HG02840 (cell line): ENCODE measurements around the gene JAML.

Source experiments
- ATAC-seq: cut with Tn5 transposase; IDR thresholded peaks from one replicate; pipeline ENCODE4 v1.9.1; 2021; ENCODE audit warnings: mild to moderate bottlenecking, moderate library complexity, moderate number of reproducible peaks; ENCODE audit not compliant: unreplicated experiment, low FRiP score

The JAML gene

DNA sequence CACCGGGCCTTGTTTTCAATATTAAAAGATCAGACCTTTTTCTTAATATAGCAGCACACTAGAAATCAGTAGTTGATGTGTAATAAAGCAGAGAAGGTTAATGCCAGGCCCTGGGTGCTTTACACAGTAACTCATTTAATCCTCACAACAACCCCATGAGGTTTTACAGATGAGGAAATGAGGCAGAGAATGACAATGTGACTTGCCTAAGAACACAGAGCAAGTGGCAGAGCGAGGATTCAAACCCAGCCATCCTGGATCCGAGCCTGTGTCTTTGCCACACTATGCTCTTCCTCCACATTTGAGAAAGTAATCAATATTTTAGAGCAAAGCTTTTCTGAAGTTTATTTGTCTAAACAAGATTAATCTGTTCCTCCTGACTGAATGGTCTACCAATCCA is 7.2 kb downstream of the JAML start:
- ATAC-seq: no peak

DNA sequence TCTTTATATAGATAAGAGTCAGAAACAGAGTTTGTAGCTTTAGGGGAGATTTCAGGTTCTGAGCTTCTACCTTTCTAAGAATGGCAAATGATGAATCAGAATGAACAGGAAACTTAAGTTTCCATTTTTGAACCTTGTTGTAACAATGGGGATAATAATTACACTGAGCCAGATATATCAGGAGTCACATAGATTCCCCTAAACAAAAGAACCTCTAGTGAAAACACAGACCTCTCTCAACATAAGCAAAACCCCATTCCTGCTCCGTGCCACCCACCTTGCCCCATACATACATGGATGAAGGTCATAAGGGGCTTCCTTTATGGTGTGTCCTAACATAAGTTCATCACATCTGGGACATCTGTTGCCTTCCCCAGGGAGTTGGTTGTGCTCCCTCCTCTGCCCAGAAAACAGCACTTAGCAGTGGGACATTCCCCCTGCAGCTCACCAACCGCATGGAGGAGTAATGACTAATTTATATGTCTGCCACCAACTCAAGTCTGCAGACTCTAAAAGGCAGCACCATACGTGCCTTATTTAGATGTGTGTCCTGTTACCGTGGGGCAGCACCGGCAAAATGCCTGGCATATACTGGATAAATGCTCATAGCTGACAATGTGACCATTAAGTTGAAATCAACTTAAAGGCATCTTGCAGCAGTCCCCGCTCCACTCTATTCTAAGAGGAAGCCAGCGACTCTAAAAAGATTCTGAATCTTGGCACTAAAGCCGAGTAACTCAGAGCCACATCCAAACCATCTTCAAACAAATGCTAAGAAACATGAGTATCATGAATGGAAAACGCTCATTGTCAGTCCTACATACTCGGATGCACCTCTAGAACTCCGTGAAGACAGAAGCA is 8.0 kb downstream of the JAML start:
- ATAC-seq: peak; percentile 46

DNA sequence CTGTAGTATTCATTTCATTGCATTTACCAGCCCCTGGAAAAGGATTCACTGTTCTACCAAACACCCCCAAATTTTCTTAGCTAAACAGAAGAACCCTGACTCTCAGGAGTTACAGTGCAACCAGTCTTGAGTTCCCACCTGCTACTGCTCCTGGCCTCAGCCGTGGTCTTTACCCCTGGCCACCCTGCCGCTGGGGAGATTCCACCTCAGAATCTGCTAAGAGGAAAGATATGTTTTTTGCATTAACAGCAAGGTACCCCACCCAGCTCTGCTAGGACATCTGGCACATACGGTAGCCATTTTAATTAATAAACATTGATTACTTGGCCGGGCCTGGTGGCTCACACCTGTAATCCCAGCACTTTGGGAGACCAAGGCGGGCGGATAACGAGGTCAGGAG is 9.0 kb downstream of the JAML start:
- no peak for ATAC-seq

DNA sequence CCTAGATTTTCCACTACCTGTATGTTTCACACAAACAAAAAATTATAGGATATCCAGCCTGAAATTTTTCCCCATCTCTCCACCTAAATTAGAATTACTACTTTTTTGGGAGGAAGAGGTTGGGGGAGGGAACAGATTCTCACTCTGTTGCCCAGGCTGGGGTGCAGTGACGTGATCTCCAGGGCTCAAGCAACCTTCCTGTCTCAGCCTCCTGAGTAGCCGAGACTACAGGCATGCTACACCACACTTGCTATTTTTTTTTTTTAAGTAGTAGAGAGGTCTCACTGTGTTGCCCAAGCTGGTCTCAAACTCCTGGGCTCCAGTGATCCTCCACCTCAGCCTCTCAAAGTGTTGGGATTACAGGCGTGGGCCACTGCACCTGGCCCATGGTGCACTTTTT is 9.5 kb downstream of the JAML start:
- ATAC-seq: no peak

DNA sequence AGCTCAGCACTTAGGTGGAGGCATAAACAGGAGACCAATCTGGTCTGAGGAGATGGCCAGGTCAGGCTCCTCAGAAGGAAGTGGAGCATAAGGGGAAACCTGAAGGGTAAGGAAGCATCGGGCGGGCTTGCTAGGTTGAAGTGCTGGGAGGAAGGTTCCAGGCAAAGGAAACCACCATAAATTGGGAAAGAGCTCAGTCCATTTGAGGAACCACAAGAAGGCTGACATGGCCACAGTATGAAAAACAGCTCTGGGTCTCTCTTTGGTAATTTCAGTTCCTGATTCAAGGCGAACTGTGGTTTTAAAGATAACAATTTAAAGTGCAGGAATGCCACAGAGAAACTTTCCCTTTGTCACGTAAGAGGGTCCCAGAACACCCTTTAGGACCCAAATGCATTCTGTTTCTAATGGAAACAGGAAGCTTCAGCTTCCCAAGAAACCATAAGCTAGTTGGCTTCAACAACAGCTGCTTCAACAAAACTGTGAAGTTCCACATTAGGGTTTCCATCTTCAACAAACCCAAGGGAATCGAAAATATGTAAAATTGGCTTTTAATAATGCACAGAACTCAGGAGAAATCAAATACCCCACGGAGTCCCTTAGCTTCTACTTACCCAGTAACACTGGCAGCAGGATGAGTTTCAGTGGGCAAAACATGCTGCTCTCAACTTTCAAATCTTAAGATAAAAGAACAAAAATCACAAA is 10.4 kb downstream of the JAML start:
- no peak for ATAC-seq

GRCh38 chr11:118213781-118214180 is 11.0 kb downstream of the JAML start:
- no peak for ATAC-seq

DNA sequence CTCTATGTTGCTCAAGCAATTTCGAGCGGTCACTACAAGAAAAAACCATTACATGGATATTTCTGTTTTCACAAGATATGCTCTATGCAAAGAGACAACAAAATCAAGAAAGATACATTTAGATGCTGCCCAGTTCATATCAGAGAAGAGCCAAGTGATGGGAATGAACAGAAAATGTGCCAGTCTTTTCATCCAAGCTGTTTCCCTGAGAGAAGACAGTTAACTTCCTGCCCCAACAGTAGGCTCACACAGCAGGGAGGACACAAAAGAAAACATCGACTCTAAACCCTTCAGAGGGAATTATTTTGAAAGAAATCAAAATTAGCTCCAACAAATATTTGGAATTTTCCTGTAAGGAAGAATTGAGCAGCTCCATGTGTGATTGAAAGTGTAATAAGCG is 11.6 kb downstream of the JAML start:
- no peak for ATAC-seq

DNA sequence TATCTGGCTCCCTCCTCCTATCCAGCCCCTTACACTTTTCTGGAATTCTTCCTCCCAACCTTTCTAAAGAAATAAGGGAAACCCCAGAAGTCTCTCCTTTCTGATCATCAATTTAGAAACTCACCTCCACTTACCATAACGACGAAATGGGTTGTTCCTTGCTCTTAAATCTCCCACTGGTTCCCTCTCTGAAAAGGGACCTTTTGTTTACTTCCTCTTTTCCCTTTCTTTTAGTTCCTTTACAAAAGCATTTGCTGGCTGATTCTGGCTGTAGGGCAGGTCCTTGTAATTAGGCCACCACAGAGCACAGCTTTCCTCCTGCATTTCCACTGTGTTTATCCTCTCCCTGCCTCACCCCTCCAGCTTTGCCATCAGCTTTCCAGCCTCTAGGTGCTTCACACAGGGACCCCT is 12.0 kb downstream of the JAML start:
- ATAC-seq: no peak

- ATAC-seq: no peak
Measured at GRCh38 chr11:118212131-118212725, 12.6 kb downstream of the JAML start.

DNA sequence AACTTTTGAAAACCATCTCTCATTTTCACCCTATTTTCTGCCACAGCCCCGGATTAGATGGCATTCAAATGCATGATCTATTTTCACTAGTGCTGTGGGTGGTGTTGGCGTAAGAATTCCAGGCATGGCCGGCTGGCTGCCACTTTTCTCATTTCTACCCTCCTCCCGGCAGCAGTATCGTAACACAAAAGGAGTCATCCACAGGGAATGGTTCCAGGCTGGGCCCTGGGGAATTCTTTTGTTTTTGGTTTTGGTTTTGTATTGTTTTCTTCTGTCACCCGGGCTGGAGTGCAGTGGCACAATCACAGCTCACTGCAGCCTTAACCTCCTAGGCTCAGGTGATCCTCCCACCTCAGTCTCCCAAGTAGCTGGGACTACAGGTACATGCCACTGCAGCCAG is 13.8 kb downstream of the JAML start:
- no peak for ATAC-seq

GRCh38 chr11:118210323-118210722 is 14.5 kb downstream of the JAML start:
- no peak for ATAC-seq

DNA sequence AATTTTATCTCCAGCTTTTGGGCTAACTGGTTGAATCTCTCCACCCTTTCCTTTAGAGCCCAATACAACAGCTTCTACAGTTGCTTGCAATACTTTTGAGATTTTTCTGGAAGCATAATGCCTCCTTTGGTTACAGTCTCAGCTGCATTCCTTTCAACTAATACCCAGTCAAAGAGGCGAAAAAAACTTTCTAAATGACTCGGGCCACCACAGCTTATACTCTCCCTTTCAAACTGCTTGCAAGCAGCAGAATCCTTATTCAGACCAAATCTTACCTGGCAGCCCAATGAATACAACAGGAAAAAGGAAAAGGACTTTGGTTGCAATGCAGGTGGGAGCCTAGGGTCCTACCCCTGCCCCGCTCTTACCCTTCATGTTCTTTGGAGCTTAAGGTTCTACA is 15.8 kb downstream of the JAML start:
- ATAC-seq: no peak

DNA sequence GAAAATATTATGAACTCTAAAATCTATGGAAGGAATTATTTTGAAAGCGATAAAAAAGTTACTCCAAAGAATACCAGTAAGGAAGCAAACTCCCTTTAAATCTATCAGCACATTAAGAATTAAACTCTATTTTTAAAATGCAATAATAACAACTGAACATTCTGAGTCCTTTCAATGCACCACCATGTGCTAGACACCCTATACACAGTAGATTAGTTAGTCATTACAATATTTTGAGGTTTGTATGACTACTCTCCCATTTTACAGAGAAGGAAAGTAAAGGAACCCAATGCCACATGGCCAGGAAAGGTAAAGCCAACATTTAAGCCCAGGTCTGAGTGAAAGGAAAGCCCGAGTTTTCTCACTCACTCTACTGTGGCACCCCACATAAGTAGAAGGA is 17.7 kb downstream of the JAML start:
- ATAC-seq: no peak

- ATAC-seq: no peak
Measured at GRCh38 chr11:118206391-118207031, 18.3 kb downstream of the JAML start.

DNA sequence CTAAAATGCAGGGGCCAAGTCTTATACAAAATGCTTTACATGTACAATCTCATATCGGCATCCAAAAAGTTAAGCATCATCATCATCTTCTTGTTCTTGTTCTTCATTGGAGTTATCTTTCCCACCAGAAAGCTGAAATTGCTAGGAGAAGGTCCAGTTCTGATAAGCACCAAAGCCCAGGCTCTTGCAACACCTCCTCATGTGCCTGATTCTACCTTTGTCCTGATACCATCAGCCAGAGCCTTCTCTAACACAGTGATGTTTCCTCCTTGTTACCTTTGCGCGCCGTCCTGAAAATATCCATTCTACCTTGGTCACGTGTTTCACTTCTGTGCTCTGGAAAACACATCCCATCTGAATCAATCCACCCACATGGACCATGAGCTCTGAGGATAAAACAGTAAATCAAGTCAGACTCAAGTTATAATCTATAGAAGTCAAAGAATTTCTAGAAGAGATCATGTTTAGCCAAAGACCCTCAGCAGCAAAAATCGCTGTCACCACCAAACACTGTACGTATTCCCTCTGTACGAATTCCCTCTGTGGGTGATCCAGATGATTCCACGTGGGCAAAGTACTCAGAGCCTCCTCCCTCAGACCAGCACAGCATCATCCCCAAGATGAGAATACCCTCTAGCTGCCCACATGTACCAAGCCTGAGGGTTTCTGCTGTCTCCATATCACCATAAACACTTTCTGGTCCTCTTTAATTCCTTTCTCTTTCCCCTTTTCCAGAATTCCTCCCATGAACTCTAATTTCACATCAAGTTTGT is 19.0 kb downstream of the JAML start:
- ATAC-seq: no peak

DNA sequence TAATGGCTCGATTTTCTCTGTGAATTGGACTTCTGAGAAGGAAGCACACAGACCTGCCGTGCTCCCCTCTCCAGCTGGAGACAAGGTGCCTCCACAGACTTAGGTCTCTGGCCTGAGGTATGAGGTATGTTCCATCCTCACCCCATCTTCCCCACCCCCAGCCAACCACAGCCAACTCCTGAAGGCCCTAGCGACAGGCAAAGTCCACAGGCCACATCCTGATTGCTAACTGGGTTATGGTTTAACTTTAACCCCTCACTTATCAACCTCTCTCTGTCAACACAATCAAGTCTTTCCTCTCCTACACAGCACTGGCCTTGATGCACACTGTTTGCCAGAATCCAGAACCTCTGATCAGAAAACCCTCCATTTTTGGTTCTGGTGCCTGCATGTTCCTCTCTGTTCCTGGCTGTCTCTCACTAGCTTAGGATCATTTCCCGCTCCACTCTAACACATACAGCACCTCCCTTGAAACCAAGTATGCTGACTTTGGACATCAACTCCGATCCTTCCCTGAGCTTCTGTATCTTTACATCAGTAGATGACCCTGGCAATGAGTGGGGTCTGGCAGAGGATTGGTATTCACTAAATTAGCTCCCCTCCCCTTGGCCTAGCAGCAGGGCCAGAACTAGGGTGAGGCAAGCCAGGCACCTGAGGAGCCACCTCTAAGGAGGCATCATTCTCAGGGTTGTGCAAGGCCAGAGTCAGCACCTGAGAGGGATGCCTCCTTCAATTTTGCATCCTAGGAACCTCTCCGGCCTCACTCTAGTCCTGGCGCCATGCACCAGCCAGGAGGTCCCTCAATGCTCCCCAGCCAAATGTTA is 22.0 kb downstream of the JAML start:
- ATAC-seq: no peak

DNA sequence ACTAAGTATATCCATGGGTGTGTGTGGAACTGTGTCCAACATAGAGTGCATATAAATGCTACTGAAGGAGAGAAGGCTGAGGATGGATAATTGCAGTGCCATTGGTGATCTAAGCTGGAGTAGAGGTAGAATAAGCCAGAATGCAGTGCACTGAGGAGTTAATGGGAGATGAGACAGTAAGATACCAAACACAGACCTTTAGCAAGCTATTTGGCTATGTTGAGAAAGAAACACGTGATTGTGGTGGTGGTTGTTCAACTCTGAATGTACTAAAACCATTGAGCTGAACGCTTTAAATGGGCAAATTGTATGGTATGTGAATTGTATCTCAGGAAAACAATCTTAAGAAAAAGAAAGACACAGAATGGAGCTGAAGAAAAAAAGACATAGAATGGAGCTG is 22.8 kb downstream of the JAML start:
- no peak for ATAC-seq

GRCh38 chr11:118200901-118201680 is 23.7 kb downstream of the JAML start:
- no peak for ATAC-seq

- ATAC-seq: no peak
Measured at GRCh38 chr11:118200497-118200896, 24.3 kb downstream of the JAML start.
